K562 (cell line): Measurements from ENCODE around the gene EML2. TPM values are rescaled to one million over a fixed set of nuclear protein-coding genes. Genes with fewer than 3 reads are reported as not detected.
A peak's percentile ranks its signal among the peaks of the same experiment; 100 is the strongest.

Experiments used
- ATF7 ChIP-seq: fragments of 450-650 bp; IDR thresholded peaks from 2 replicates; pipeline ENCODE4 v1.7.1; 2014; ENCODE audit warnings: mild to moderate bottlenecking, moderate library complexity
- CBX3 ChIP-seq, 2 experiments: IDR thresholded peaks; 1 replicate in 1 of 2; 2 replicates in 1 of 2; pipeline ENCODE4 v1.6.1; 2012; ENCODE audit warnings: inconsistent platforms in 2 of 2, low read length in 2 of 2, borderline replicate concordance in 1 of 2, control low read depth in 1 of 2
- FUS ChIP-seq: fragments of 200-400 bp; formaldehyde crosslinking; optimal IDR thresholded peaks from 2 replicates; pipeline ENCODE3; 2017; ENCODE audit warnings: low read depth, low read length
- MAFF ChIP-seq: IDR thresholded peaks from 2 replicates; pipeline ENCODE4 v1.6.1; 2012; ENCODE audit warnings: low read length, improper control_type of control experiment
- MAFK ChIP-seq: IDR thresholded peaks from 2 replicates; pipeline ENCODE4 v1.6.1; 2011; ENCODE audit warnings: low read length, improper control_type of control experiment
- PCBP2 ChIP-seq: fragments of 200-400 bp; formaldehyde crosslinking; IDR thresholded peaks from 2 replicates; pipeline ENCODE4 v1.6.1; 2018; ENCODE audit warnings: low read length, low read depth, mild to moderate bottlenecking, moderate library complexity; ENCODE audit not compliant: poor library complexity, severe bottlenecking
- POLR2AphosphoS2 ChIP-seq: IDR thresholded peaks from 2 replicates; pipeline ENCODE4 v1.6.1; 2012; ENCODE audit warnings: low read length, improper control_type of control experiment
- SIRT6 ChIP-seq: IDR thresholded peaks from one replicate; pipeline ENCODE4 v1.6.1; 2012; ENCODE audit warnings: low read depth, mild to moderate bottlenecking, control low read depth, inconsistent platforms, low read length, moderate library complexity
- SLC30A9 ChIP-seq: fragments of 250-450 bp; sonication (Bioruptor Pico); IDR thresholded peaks from 2 replicates; pipeline ENCODE4 v1.8.0; 2022; ENCODE audit warnings: mild to moderate bottlenecking, moderate library complexity
- TRIM28 ChIP-seq: fragments of 450-650 bp; IDR thresholded peaks from 2 replicates; pipeline ENCODE4 v1.6.1; 2017
- ZNF133 ChIP-seq: fragments of 250-450 bp; sonication (Bioruptor Pico); IDR thresholded peaks from 2 replicates; pipeline ENCODE4 v1.4.0; 2020; ENCODE audit warnings: mild to moderate bottlenecking
- ZNF408 ChIP-seq: fragments of 250-450 bp; sonication (Bioruptor Pico); IDR thresholded peaks from 2 replicates; pipeline ENCODE4 v1.4.0; 2020; ENCODE audit warnings: low read depth, mild to moderate bottlenecking, moderate library complexity
- polyA plus RNA-seq, 8 experiments: library from polyadenylated mRNA; depleted of rRNA in 4 of 8; stranded (reverse) in 5 of 8; unstranded in 3 of 8; fragments of >200 nt; fragmentation: Nextera tagmentation in 2 of 8; fragmentation: Illumina TruSeq in 1 of 8; extraction: Ambion mirVana in 2 of 8; extraction: Trizol in 1 of 8; gene quantifications; 2 replicates each; pipeline versions ENCODE4 v1.2.1 to v1.2.3, GENCODE V29; 2011 to 2014; ENCODE audit warnings: inconsistent platforms in 1 of 8, missing spikeins in 1 of 8
- total RNA-seq, 7 experiments: library from RNA; depleted of rRNA in 6 of 7; stranded (reverse); fragments of >200 nt in 6 of 7; fragmentation: Illumina TruSeq in 2 of 7; extraction: Trizol in 2 of 7; gene quantifications; 2 replicates each; pipeline versions ENCODE4 v1.2.1 to v1.2.3, GENCODE V29; 2011 to 2021; ENCODE audit warnings: low replicate concordance in 1 of 7
- TF ChIP-seq, protein P1 (sequence below): fragments of 450-650 bp; formaldehyde crosslinking; IDR thresholded peaks from 2 replicates; pipeline ENCODE4 v1.4.0; 2020; ENCODE audit warnings: mild to moderate bottlenecking, moderate library complexity
- TF ChIP-seq, protein P2 (sequence below): fragments of 250-450 bp; sonication (Bioruptor Pico); IDR thresholded peaks from 2 replicates; pipeline ENCODE4 v1.4.0; 2020; ENCODE audit warnings: mild to moderate bottlenecking, moderate library complexity
- TF ChIP-seq, protein P3 (sequence below): fragments of 450-650 bp; IDR thresholded peaks from 2 replicates; pipeline ENCODE4 v1.6.1; 2016; ENCODE audit warnings: mild to moderate bottlenecking
- TF ChIP-seq, protein P4 (sequence below): fragments of 450-650 bp; IDR thresholded peaks from 2 replicates; pipeline ENCODE4 v1.6.1; 2016; ENCODE audit warnings: low read depth, mild to moderate bottlenecking, moderate library complexity
- TF ChIP-seq, protein P5 (sequence below): fragments of 250-450 bp; sonication (Bioruptor Pico); IDR thresholded peaks from 2 replicates; pipeline ENCODE4 v1.5.0; 2021; ENCODE audit warnings: mild to moderate bottlenecking, borderline replicate concordance
- TF ChIP-seq, protein P6 (sequence below): sonication (generic); formaldehyde crosslinking; IDR thresholded peaks from 2 replicates; pipeline ENCODE4 v1.8.0; 2023; ENCODE audit warnings: mild to moderate bottlenecking, missing genetic modification reagents

EML2 gene
- total and polyA plus RNA-seq, 9 of the 15 experiments (the other 6 are each of a cell fraction or from before 2014, with no cell fraction given), result 2.6 to 69.6 (median 24.8) TPM

DNA sequence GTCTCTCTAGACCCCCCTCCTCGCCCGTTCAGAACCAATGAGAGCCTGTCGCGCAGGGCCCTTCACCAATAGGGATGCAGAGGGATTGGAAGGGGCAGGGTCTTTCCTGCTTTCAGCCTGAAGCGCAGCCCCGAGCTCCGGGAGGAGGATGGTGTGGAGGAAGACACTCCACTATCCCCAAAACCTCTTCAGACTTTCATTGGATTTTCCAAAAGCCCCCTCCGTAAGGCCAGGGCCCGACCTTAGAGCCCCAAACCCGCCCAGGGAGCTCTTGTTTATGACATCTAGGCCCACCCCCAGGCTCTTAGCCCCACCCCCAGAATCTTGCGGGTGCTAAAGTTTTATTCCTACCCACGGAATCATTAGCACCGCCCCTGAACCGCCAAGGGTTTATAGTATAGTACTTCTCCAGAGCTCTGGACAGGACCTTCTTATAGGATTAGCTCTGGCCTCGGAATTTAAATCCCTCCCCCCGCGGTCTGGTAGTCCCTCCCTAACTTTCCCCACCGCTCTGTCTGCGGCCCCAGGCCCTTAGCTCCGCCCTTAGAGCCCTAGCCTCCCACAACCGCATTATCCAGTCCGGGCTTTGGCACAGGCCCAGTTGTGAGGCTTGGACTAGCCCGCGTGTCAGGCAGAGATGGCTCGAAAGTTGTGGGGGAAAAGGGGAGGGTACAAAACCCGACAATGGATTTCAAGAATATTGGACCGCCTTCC is 6.6 kb upstream of the EML2 start (continued):
- TF ChIP-seq, protein P1, sequence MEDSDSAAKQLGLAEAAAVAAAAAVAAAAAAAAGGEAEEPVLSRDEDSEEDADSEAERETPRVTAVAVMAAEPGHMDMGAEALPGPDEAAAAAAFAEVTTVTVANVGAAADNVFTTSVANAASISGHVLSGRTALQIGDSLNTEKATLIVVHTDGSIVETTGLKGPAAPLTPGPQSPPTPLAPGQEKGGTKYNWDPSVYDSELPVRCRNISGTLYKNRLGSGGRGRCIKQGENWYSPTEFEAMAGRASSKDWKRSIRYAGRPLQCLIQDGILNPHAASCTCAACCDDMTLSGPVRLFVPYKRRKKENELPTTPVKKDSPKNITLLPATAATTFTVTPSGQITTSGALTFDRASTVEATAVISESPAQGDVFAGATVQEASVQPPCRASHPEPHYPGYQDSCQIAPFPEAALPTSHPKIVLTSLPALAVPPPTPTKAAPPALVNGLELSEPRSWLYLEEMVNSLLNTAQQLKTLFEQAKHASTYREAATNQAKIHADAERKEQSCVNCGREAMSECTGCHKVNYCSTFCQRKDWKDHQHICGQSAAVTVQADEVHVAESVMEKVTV (CRISPR knock-in tag), result no peak
- TF ChIP-seq ZNF133, result no peak
- TF ChIP-seq TRIM28, result no peak
- TF ChIP-seq CBX3 (IDR thresholded peaks at IDR 0.05; ENCODE audit: borderline replicate concordance in 1 of 2, low read length in 2 of 2), result peak in 1 of 2 experiments; percentile 94; a peak in 2 of 3 replicates
- no peak for TF ChIP-seq ZNF408 (CRISPR knock-in tag)
- TF ChIP-seq MAFK, result no peak
- TF ChIP-seq, protein P2, sequence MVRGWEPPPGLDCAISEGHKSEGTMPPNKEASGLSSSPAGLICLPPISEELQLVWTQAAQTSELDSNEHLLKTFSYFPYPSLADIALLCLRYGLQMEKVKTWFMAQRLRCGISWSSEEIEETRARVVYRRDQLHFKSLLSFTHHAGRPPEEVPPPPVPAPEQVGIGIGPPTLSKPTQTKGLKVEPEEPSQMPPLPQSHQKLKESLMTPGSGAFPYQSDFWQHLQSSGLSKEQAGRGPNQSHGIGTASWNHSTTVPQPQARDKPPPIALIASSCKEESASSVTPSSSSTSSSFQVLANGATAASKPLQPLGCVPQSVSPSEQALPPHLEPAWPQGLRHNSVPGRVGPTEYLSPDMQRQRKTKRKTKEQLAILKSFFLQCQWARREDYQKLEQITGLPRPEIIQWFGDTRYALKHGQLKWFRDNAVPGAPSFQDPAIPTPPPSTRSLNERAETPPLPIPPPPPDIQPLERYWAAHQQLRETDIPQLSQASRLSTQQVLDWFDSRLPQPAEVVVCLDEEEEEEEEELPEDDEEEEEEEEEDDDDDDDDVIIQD, result no peak
- TF ChIP-seq ATF7, result peak; percentile 79; the same call in 1 of the 2 replicates
- no peak for TF ChIP-seq FUS
- no peak for TF ChIP-seq SIRT6
- TF ChIP-seq, protein P3, sequence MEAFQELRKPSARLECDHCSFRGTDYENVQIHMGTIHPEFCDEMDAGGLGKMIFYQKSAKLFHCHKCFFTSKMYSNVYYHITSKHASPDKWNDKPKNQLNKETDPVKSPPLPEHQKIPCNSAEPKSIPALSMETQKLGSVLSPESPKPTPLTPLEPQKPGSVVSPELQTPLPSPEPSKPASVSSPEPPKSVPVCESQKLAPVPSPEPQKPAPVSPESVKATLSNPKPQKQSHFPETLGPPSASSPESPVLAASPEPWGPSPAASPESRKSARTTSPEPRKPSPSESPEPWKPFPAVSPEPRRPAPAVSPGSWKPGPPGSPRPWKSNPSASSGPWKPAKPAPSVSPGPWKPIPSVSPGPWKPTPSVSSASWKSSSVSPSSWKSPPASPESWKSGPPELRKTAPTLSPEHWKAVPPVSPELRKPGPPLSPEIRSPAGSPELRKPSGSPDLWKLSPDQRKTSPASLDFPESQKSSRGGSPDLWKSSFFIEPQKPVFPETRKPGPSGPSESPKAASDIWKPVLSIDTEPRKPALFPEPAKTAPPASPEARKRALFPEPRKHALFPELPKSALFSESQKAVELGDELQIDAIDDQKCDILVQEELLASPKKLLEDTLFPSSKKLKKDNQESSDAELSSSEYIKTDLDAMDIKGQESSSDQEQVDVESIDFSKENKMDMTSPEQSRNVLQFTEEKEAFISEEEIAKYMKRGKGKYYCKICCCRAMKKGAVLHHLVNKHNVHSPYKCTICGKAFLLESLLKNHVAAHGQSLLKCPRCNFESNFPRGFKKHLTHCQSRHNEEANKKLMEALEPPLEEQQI, result no peak
- TF ChIP-seq POLR2AphosphoS2, result no peak
- TF ChIP-seq SLC30A9 (CRISPR knock-in tag), result no peak
- TF ChIP-seq, protein P4, sequence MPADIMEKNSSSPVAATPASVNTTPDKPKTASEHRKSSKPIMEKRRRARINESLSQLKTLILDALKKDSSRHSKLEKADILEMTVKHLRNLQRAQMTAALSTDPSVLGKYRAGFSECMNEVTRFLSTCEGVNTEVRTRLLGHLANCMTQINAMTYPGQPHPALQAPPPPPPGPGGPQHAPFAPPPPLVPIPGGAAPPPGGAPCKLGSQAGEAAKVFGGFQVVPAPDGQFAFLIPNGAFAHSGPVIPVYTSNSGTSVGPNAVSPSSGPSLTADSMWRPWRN, result peak; percentile 47; the same call in 1 of the 2 replicates
- TF ChIP-seq MAFF, result no peak
- TF ChIP-seq PCBP2, result no peak
- TF ChIP-seq, protein P5, sequence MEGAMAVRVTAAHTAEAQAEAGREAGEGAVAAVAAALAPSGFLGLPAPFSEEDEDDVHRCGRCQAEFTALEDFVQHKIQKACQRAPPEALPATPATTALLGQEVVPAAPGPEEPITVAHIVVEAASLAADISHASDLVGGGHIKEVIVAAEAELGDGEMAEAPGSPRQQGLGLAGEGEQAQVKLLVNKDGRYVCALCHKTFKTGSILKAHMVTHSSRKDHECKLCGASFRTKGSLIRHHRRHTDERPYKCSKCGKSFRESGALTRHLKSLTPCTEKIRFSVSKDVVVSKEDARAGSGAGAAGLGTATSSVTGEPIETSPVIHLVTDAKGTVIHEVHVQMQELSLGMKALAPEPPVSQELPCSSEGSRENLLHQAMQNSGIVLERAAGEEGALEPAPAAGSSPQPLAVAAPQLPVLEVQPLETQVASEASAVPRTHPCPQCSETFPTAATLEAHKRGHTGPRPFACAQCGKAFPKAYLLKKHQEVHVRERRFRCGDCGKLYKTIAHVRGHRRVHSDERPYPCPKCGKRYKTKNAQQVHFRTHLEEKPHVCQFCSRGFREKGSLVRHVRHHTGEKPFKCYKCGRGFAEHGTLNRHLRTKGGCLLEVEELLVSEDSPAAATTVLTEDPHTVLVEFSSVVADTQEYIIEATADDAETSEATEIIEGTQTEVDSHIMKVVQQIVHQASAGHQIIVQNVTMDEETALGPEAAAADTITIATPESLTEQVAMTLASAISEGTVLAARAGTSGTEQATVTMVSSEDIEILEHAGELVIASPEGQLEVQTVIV (CRISPR knock-in tag), result no peak
- TF ChIP-seq, protein P6, sequence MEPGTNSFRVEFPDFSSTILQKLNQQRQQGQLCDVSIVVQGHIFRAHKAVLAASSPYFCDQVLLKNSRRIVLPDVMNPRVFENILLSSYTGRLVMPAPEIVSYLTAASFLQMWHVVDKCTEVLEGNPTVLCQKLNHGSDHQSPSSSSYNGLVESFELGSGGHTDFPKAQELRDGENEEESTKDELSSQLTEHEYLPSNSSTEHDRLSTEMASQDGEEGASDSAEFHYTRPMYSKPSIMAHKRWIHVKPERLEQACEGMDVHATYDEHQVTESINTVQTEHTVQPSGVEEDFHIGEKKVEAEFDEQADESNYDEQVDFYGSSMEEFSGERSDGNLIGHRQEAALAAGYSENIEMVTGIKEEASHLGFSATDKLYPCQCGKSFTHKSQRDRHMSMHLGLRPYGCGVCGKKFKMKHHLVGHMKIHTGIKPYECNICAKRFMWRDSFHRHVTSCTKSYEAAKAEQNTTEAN (CRISPR knock-in tag), result no peak
